Measurements from ENCODE around the gene LRRC8B. TPM values are rescaled to one million over a fixed set of nuclear protein-coding genes. Genes with fewer than 3 reads are reported as not detected.

Gene LRRC8B
- polyA plus RNA-seq, 3 donors = 4.5 to 9.1 (median 7.9) TPM

- intact Hi-C loops (cut with micrococcal nuclease) = no loop called here
- Mint-ChIP-seq H3K27me3 (ENCODE audit: low read depth in 3 of 3) (peaks cover 0 to 2% (median 1%) of the 10 kb centered on the region in 3 donors), H3K4me1 (peaks cover 10% of the 10 kb centered on the region), H3K36me3 (peaks cover 15 to 25% of the 10 kb centered on the region in 2 donors), H3K4me3 (peak overlapping the region; percentile 65 to 76), H3K9me3 (peaks cover 0 to 11% (median 8%) of the 10 kb centered on the region in 7 donors), H3K27ac (peak overlapping the region in 6 of 7 donors; percentile 15 to 82 (median 59))
- no CpG with 5 or more reads among the region's 3 CpGs for WGBS (ENCODE audit: insufficient coverage)
- Histone ChIP-seq H3K4me1 (ENCODE audit: control insufficient read depth in 1 of 2, insufficient read depth in 2 of 2, low read length in 2 of 2) (peaks cover 0 to 12% of the 10 kb centered on the region in 2 donors), H3K9ac (ENCODE audit: insufficient read depth, low read length, poor library complexity, severe bottlenecking) (peak overlapping the region; percentile 33), H3K36me3 (replicated peaks in 1 of 2; ENCODE audit: control insufficient read depth in 1 of 2, insufficient read depth in 2 of 2, low read length in 2 of 2) (peaks cover 0 to 25% of the 10 kb centered on the region in 2 donors), H2AFZ (ENCODE audit: insufficient read depth, low read depth, low read length, poor library complexity, severe bottlenecking) (peak overlapping the region; percentile 53), H3K27me3 (ENCODE audit: control insufficient read depth in 2 of 2, insufficient read depth in 2 of 2, low read length in 2 of 2) (no peaks in the 10 kb centered on the region), H3K27ac (ENCODE audit: low read depth in 1 of 2, low read length in 2 of 2) (peak overlapping the region in 1 of 2 donors; percentile 78), H4K20me1 (ENCODE audit: insufficient read depth, low read length) (no peaks in the 10 kb centered on the region), H3K4me3 (replicated peaks in 1 of 3; ENCODE audit: low read depth in 2 of 3, low read length in 3 of 3) (peak overlapping the region; percentile 22 to 73 (median 68)), H3K9me3 (replicated peaks in 1 of 2; ENCODE audit: control insufficient read depth in 1 of 2, insufficient read depth in 1 of 2, low read length in 2 of 2) (peaks cover 6 to 7% of the 10 kb centered on the region in 2 donors), H3K79me2 (ENCODE audit: insufficient read depth, low read length) (no peaks in the 10 kb centered on the region), H3K4me2 (replicated peaks; ENCODE audit: extremely low read depth, low read length, poor library complexity, severe bottlenecking) (peak overlapping the region; percentile 71)
- peak in 1 of 3 donors; percentile 22 for DNase-seq
- no peak for TF ChIP-seq CTCF (IDR thresholded peaks at IDR 0.05)
Measured at GRCh38 chr1:89620664-89621063, 96.0 kb downstream of the LRRC8B start.

GRCh38 chr1:89622895-89623294 is 98.3 kb downstream of the LRRC8B start:
- Histone ChIP-seq H3K9ac (ENCODE audit: insufficient read depth, low read length, poor library complexity, severe bottlenecking) (no peak overlapping the region), H3K4me2 (replicated peaks; ENCODE audit: extremely low read depth, low read length, poor library complexity, severe bottlenecking) (no peak overlapping the region), H3K27me3 (ENCODE audit: control insufficient read depth in 2 of 2, insufficient read depth in 2 of 2, low read length in 2 of 2) (no peaks in the 10 kb centered on the region), H3K9me3 (replicated peaks in 1 of 2; ENCODE audit: control insufficient read depth in 1 of 2, insufficient read depth in 1 of 2, low read length in 2 of 2) (peaks cover 2% of the 10 kb centered on the region in 2 donors), H3K36me3 (replicated peaks in 1 of 2; ENCODE audit: control insufficient read depth in 1 of 2, insufficient read depth in 2 of 2, low read length in 2 of 2) (peaks cover 0 to 19% of the 10 kb centered on the region in 2 donors), H3K27ac (ENCODE audit: low read depth in 1 of 2, low read length in 2 of 2) (no peak overlapping the region), H3K79me2 (ENCODE audit: insufficient read depth, low read length) (no peaks in the 10 kb centered on the region), H2AFZ (ENCODE audit: insufficient read depth, low read depth, low read length, poor library complexity, severe bottlenecking) (no peak overlapping the region), H4K20me1 (ENCODE audit: insufficient read depth, low read length) (no peaks in the 10 kb centered on the region), H3K4me1 (ENCODE audit: control insufficient read depth in 1 of 2, insufficient read depth in 2 of 2, low read length in 2 of 2) (peaks cover 0 to 12% of the 10 kb centered on the region in 2 donors), H3K4me3 (replicated peaks in 1 of 3; ENCODE audit: low read depth in 2 of 3, low read length in 3 of 3) (no peak overlapping the region)
- no peak overlapping the region for H3K4me3 Mint-ChIP-seq
- H3K9me3 Mint-ChIP-seq = peaks cover 0 to 6% (median 4%) of the 10 kb centered on the region in 7 donors
- TF ChIP-seq CTCF (IDR thresholded peaks at IDR 0.05) = no peak
- H3K36me3 Mint-ChIP-seq = peaks cover 12 to 30% of the 10 kb centered on the region in 2 donors
- WGBS (ENCODE audit: insufficient coverage) = no CpG with 5 or more reads among the region's 3 CpGs
- H3K27ac Mint-ChIP-seq = no peak overlapping the region
- no peak for DNase-seq
- peaks cover 10% of the 10 kb centered on the region for H3K4me1 Mint-ChIP-seq
- H3K27me3 Mint-ChIP-seq (ENCODE audit: low read depth in 3 of 3) = peaks cover 0 to 2% (median 1%) of the 10 kb centered on the region in 3 donors
- intact Hi-C loops (cut with micrococcal nuclease) = no loop called here
